Activated B cell treated with CpG ODN at 0.5 μM for 24 hours (primary cell): Measurements from ENCODE around the gene BOD1L1. TPM values are rescaled to one million over a fixed set of nuclear protein-coding genes. Genes with fewer than 3 reads are reported as not detected.

Experiments
- ATAC-seq: fragments of 200-7000 bp; cut with Tn5 transposase; one replicate; pipeline ENCODE4 v1.10.0; 2021; ENCODE audit warnings: low read depth, mild to moderate bottlenecking, moderate library complexity
- CTCF ChIA-PET: fragments of 350-600 bp; sonication (Branson Sonifier 250); formaldehyde crosslinking; loops from one replicate; lab custom pipeline; 2021; ENCODE audit warnings: antibody characterized with exemption; lab: Charles Lee
- POLR2A ChIA-PET: fragments of 350-600 bp; sonication (Branson Sonifier 250); formaldehyde crosslinking; loops from one replicate; lab custom pipeline; 2021; ENCODE audit warnings: antibody characterized with exemption; lab: Charles Lee
- DNase-seq: peaks from one replicate; pipeline ENCODE4 v3.0.0; 2022
- H3K27ac Mint-ChIP-seq: one replicate; pipeline ENCODE4 v1.8.0; 2020; ENCODE audit warnings: mixed read lengths
- H3K27me3 Mint-ChIP-seq: one replicate; pipeline ENCODE4 v1.8.0; 2021; ENCODE audit warnings: mixed read lengths
- H3K36me3 Mint-ChIP-seq: one replicate; pipeline ENCODE4 v1.8.0; 2021; ENCODE audit warnings: low read depth, mixed read lengths
- H3K4me1 Mint-ChIP-seq: one replicate; pipeline ENCODE4 v1.8.0; 2021; ENCODE audit warnings: mixed read lengths
- H3K4me3 Mint-ChIP-seq: one replicate; pipeline ENCODE4 v1.8.0; 2020; ENCODE audit warnings: mild to moderate bottlenecking, mixed read lengths
- H3K9me3 Mint-ChIP-seq: one replicate; pipeline ENCODE4 v1.8.0; 2020; ENCODE audit warnings: mixed read lengths
- intact Hi-C: fragments of 100-400 bp; cut with micrococcal nuclease; formaldehyde crosslinking; loops from one replicate; pipeline ENCODE4 v1.15.1; 2024
- total RNA-seq: library from RNA; stranded (reverse); gene quantifications from 2 replicates; pipeline ENCODE4 v1.2.3, GENCODE V29; 2022
- TF ChIP-seq, protein P1 (sequence below): fragments of 200-600 bp; IDR thresholded peaks from one replicate; pipeline ENCODE4 v1.8.0; 2022; ENCODE audit warnings: antibody characterized with exemption, mild to moderate bottlenecking

The BOD1L1 gene
- total RNA-seq, 1 donor from 2014 or later = 79.3 TPM

DNA sequence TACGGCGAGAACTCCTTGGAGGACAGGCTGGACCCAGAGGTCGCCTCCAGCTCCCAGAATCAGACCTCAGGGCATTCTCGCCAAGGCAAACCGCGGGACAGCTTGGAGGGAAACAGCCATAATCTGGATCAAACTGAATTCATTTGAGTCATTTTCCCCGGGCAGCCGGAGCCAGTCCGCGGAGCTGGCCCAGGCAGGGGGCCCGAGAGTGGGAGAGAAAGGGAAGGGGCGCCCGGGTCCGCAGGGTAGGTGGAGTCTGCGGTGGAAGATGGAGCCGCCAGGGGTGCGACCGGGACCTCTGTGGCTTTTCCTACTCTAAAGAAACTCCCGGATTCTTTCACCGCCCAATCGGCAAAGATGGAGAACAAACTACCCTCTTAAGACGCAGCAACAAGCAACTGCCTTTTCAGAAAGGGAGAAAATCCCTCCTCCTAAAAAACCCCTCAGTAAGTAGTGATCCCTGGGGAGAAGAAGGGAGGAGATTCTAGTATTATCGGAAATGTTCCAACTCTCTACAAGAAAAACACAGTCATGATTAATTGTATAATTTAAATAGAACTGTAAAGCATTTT lies 88.4 kb downstream of the BOD1L1 start:
- CTCF ChIA-PET = no interaction called here
- intact Hi-C loops = loop anchor here (1.0 kb wide), 2 partner anchors 8 kb away; no protein-coding TSS in a partner anchor
- POLR2A ChIA-PET = no interaction called here
- Mint-ChIP-seq H3K27me3 (peaks cover 69% of the 10 kb centered on the region), H3K36me3 (peaks cover 2% of the 10 kb centered on the region), H3K27ac (peak overlapping the region; percentile 24), H3K4me3 (no peak overlapping the region), H3K4me1 (peaks cover 21% of the 10 kb centered on the region), H3K9me3 (peaks cover 2% of the 10 kb centered on the region)
- TF ChIP-seq, protein P1, sequence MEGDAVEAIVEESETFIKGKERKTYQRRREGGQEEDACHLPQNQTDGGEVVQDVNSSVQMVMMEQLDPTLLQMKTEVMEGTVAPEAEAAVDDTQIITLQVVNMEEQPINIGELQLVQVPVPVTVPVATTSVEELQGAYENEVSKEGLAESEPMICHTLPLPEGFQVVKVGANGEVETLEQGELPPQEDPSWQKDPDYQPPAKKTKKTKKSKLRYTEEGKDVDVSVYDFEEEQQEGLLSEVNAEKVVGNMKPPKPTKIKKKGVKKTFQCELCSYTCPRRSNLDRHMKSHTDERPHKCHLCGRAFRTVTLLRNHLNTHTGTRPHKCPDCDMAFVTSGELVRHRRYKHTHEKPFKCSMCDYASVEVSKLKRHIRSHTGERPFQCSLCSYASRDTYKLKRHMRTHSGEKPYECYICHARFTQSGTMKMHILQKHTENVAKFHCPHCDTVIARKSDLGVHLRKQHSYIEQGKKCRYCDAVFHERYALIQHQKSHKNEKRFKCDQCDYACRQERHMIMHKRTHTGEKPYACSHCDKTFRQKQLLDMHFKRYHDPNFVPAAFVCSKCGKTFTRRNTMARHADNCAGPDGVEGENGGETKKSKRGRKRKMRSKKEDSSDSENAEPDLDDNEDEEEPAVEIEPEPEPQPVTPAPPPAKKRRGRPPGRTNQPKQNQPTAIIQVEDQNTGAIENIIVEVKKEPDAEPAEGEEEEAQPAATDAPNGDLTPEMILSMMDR = no peak
- no peak for ATAC-seq
- DNase-seq = no peak

DNA sequence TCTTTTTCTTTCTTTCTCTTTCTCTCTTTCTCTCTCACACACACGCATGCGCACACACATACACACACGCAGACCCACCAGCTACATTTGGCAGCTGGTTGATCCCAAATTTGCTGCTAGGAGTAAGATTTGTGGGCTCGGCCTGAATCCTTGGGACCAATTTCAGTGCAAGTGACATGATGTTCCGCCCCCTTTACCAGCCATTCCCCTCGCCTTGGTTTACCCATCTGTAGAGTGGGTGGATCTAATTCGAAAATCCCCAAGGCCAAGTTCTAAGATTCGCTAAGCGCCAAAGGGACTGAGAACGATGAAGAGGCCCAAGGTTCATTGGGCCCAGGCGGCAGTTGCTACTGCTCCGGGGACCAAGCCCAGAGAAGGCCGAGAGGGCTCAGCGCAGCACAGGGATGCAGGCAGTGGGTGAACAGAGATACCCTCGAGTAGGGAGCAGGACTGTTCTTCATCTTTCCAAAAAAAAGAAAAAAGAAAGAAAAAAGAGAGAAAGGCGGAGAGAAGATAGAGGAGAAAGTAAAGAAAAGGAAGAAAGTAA lies 89.0 kb downstream of the BOD1L1 start:
- Mint-ChIP-seq H3K4me1 (peaks cover 20% of the 10 kb centered on the region), H3K4me3 (peak overlapping the region; percentile 6)
- intact Hi-C loops = no loop called here

DNA sequence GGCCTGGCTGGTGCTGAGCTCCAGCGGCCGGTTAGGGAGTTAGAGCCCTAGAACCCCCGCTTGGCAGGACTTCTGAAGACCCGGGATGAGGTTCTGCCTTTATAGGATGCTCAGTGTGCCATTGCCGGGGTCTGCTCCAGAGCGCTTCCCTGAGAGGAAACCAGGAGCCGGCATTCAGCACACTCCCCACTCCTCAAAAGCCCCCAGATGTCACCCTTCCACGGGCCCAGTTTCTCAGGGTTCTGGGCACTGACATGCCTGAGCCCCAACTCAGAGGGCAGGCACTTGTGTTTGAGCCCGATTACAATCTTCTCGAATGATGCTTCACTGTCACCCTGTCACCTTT lies 89.7 kb downstream of the BOD1L1 start:
- Mint-ChIP-seq H3K9me3 (peaks cover 2% of the 10 kb centered on the region), H3K27me3 (peaks cover 68% of the 10 kb centered on the region), H3K4me3 (peak overlapping the region; percentile 6), H3K27ac (no peak overlapping the region), H3K36me3 (peaks cover 2% of the 10 kb centered on the region), H3K4me1 (peaks cover 16% of the 10 kb centered on the region)
- intact Hi-C loops = no loop called here
- TF ChIP-seq, protein P1 = no peak
- ATAC-seq = no peak
- ChIA-PET CTCF (no interaction called here), POLR2A (no interaction called here)
- DNase-seq = no peak

More for the DNA sequence above, 89.0 kb downstream of the BOD1L1 start:
- Mint-ChIP-seq H3K36me3 (peaks cover 2% of the 10 kb centered on the region), H3K9me3 (peaks cover 2% of the 10 kb centered on the region), H3K27ac (peak overlapping the region; percentile 50), H3K27me3 (peaks cover 74% of the 10 kb centered on the region)
- CTCF ChIA-PET = no interaction called here
- POLR2A ChIA-PET = no interaction called here
- TF ChIP-seq, protein P1 = no peak
- DNase-seq = no peak
- ATAC-seq = no peak

DNA sequence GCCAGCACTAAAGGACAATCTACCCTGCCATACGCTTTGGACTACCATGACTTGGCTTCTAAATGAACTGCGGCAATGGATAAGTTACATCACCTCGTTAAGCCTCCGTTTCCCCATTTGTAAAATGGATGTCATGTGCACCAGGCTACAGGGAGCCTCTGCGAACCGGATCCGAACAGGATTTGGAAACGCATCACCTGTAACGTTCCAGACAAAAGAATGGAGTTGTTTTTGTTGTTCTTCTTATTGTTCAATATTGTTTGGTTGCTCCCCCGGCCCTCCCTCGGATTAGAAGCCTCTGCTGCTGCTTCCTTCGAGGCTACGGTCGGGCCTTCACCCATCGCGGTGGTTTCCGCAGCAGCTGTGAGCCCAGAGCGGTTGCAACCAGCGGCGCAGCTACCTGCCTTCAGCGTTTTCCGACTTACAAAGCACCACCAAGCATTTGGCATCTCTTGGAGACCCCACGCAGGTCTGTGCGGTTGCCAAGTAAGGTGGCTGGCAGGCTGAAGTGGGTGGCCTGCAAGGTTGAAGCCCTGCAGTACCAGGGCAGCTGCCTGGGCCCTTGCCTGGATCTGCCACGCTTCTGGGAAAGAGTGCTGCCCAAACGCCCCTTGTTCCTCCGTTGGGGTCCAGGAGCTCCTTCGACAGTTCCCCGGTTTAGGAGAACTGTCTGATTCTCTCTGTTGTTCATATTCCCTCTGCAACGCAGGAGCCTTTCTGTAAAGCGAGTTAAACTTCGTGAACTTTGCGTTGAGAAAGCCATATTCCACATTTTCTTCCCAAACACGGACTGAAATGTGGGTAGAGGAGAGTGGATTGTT lies 90.3 kb downstream of the BOD1L1 start:
- Mint-ChIP-seq H3K4me1 (peaks cover 14% of the 10 kb centered on the region), H3K9me3 (peaks cover 2% of the 10 kb centered on the region), H3K36me3 (peaks cover 2% of the 10 kb centered on the region), H3K4me3 (no peak overlapping the region), H3K27me3 (peaks cover 71% of the 10 kb centered on the region), H3K27ac (no peak overlapping the region)
- ATAC-seq (no peak), DNase-seq (no peak)
- ChIA-PET CTCF (no interaction called here), POLR2A (no interaction called here)
- TF ChIP-seq, protein P1 = no peak
- intact Hi-C loops = no loop called here

DNA sequence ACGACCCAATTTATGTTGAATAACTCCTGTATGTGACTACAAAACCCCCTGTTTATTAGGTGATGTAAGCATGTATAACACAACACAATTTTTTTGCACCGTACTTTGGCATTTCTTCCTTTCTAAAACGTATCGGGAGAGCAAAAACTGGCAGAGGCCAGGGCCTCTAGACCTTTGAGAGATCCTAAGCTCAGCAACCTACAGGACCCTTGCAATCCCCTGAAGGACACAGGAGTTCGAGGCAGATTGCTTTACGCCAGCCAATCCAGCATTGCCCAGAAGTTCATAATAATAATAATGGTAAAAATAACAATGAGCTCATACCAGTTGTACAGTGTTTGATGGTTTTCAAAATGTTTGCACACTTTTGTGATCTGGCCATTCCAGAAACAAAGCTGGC lies 90.9 kb downstream of the BOD1L1 start:
- TF ChIP-seq, protein P1 = no peak
- H3K4me1 Mint-ChIP-seq = peaks cover 12% of the 10 kb centered on the region
- H3K9me3 Mint-ChIP-seq = peaks cover 2% of the 10 kb centered on the region
- no peak overlapping the region for H3K4me3 Mint-ChIP-seq
- H3K36me3 Mint-ChIP-seq = peaks cover 2% of the 10 kb centered on the region
- DNase-seq (no peak), ATAC-seq (no peak)
- POLR2A ChIA-PET = no interaction called here
- H3K27ac Mint-ChIP-seq = no peak overlapping the region
- CTCF ChIA-PET = no interaction called here
- H3K27me3 Mint-ChIP-seq = peaks cover 71% of the 10 kb centered on the region
- intact Hi-C loops = no loop called here
